ENCODE results near the gene ABCA2.
"Not testable (repeated sequence)": the region's sequence is repeated elsewhere in the genome, so short reads cannot be mapped to it uniquely, and the experiment has no call there.

The ABCA2 gene

GRCh38 chr9:137027369-137028262 lies at the start of gene ABCA2:
TSS of gene ABCA2 (minus strand) at chr9:137028237. CDS start at chr9:137028140, 97 bp downstream.
- DNase-seq = no peak

DNA sequence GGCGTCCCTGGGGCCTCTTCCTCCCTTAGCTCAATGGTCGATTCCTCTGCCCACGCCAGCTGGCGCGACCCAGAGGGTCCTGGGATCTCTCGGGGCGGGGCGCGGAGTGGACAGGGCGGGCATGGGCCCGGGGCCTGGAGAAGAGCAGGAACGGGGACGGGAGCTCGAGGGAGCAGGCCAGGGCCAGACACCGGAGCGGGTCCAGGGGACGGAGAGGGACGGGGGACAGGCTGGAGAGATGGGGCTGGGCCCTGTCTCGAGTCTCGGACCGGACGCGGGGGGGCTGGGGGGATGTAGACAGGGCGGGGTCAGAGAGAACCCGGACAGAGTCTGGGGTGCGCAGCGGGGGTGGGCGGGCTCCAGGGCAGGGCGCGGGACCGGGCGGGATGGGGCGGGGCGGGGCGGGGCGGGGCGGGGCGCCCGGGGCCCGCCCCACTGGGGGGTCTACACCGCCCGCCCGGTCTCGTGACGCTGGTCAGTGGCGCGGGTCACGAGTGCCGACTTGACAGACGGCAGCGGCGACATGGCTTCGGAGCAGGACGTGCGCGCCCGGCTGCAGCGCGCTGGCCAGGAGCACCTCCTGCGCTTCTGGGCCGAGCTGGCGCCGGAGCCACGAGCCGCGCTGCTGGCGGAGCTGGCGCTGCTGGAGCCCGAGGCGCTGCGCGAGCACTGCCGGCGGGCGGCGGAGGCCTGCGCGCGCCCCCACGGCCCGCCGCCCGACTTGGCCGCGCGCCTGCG lies 49.1 kb upstream of the ABCA2 start, which contains the start of gene UAP1L1:
Gene UAP1L1, plus strand, starts transcription at position 508 of the 738 bp plus-strand sequence. Its CDS starts 16 bp downstream, at position 524.
- DNase-seq = no peak

DNA sequence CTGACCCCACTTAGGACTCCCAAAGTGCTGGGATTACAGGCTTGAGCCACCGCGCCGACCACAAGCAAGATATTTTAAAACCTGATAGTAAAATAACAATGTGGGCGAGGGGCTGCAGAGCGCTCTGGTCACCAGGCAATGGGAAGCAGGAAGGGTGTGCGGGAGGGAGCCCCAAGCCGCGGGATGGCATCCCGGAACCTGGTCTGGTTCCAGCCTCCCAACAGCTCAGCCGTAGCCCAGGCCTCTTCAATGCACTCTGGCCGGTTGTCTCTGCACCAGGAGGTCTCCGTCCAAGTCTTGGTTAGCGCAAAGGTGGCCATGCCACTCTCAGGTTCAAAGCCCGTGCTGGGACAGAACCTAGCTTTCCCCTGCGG lies 48.6 kb upstream of the ABCA2 start:
- no peak for DNase-seq

DNA sequence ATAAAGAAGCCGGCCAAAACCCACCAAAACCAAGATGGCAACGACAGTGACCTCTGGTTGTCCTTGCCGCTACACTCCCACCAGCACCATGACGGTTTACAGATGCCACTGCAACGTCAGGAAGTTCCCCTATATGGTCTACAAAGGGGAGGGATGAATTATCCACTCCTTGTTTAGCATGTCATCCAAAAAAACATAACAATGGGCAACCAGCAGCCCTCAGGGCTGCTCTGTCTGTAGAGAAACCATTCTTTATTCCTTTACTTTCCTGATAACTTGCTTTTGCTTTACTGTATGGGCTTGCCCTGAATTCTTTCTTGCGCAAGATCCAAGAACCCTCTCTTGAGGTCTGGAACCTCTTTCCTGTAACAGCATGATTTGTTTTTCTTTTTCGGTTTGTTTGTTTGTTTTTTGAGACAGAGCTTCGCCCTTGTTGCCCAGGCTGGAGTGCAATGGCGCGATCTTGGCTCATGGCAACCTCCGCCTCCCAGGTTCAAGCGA lies 47.3 kb upstream of the ABCA2 start:
- no peak for DNase-seq

GRCh38 chr9:137074657-137075274 lies 46.7 kb upstream of the ABCA2 start:
- DNase-seq = no peak

DNA sequence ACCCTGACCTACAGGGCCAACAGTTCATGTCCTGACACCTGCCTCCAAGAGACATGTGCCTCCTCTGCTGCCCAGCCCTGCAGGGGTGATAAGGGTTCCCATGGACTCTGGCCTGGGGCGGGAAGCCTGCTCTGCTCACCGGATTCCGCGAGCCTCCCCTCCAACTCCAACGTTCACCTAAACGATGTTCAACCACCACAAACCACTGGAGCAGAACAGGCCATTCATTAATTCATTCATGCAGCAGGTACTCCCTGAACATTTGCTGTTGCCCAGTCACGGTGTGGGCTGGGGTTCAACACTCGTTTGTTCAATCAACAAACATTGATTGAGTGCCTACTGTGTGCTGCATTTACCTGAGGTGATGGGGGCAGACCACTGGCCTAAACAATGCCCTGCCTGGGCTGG lies 46.0 kb upstream of the ABCA2 start:
- DNase-seq = no peak

DNA sequence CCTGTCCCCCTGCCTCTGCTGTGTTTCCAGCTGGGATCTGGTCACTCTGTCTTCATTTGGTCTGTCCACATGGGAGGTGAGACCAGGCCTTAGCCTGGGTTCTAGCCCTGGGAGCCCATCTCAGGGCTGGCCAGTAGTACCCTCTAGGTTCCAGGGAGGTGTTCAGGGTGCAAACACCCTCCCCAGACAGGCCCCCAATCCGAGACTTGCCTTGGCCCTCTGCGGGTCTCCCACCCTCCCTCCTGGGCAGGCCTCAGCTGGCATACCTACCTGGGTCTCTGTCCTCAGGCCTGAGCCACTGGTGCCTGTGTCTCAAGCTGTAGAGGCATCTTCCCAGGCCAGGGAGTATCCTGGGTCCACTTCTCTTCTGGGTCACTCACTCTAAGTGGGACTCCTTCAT lies 43.2 kb upstream of the ABCA2 start:
- DNase-seq = no peak

- peak; percentile 29 for DNase-seq
Measured at GRCh38 chr9:137070906-137071275, 42.9 kb upstream of the ABCA2 start.

DNA sequence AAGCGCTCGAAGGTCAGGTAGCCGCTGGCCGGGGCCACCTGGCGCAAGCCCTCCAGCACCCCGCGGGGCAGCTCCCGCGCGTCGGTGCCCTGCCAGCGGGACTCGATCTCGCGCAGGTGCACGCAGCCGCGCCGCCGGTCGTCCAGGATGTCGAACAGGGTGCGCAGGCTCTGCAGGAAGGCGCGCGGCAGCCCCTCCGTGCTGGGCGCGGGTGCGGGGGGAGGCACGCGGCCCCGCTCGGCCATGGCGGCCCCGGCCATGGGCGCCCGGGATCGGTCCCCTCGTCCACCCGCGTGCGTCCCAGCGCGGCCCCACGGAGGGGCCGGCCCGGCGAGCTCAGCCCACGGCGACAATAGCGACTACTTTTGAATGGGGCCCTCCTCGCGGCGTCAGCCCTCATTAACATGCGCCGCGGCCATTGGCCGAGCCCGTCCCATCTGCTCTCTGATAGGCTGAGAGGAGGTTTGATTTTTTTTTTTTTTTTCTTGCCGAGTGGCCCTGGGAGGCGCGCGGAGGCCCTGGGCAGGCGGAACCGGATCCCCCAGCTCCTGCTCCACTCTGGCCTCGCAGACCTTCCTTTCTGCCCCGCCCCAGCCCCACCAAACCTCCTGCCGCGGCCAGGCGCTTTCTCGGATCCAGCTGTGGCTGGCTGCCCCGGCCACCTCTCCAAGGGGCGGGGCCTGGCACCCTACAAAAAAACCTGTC lies 42.3 kb upstream of the ABCA2 start, which contains the start of gene SAPCD2:
Gene SAPCD2, minus strand, starts transcription at position 357 of the 705 bp plus-strand sequence. Its CDS starts 97 bp downstream, at position 260.
- DNase-seq = peak; percentile 80

DNA sequence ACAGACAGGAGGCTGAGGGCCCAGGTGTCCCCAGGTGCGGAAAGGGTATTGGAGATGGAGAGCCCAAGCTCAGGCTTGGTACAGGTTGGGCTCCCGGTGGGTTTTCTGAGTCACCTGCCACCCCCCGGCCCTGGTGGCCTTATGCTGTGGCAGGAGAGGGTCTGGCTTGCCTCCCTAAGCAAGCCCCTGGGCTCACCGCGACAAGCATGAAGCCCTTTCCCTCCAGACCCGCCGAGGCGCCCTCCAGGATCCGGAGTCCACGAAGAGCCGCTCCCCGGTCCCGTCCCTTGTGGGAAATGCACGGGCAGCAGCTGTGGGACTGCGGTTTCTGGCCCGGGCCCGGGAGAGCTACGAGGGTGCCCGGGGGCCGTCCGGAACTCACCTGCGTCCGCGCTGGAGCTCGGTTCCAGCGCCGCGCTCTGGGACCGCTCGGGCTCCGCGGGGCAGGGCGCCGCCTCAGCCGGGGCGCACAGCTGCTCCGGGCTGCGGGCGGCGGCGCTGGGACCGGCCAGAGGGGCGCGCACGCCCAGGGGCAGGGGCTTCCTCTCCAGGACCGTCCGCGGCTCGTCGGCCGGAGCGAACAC lies 41.6 kb upstream of the ABCA2 start:
- no peak for DNase-seq

DNA sequence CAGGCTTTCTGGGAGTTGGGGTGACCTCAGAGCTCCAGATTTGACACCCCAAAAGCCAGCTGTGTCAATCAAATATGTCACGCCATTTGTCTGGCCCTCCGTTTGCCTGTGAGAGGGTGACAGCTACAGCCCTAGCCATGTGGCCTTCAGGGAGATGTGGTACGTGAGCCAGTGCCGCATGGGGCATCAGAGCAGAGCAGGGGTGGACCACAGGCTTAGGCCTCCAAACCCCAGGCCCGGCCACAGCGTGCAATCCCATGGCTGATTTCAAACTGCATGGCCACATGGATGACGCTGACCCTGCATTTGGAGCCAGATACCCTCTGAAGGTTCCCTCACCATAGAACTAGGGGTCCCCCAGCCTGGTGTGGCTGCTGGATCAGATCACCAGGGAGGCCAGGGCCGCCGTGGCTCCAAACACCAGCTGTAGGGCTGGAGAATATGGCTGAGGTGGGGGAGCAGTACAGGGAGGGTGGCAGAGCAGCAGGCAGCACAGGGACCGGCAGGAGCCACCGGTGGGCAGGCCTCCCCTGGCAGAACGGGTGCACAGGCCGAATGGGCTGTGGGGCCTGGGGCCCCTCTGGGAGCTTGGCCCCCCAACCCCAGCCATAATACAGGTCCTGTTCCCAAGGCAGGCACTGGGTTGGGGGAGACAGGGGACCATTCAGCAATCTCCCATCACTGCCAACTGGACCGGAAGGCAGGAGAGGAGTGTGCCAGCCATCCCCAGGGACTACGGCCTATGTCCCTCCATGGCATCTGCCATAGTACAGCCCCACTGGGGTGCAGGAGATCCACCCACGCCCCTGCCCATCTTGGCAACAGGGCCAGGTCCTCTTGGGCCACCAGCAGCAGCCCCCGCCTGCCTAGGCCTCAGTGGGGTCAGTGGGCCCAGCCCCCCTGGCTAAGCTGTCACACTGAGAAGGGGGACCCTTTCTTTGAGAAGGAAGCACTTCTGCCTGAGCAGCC lies 40.8 kb upstream of the ABCA2 start:
- DNase-seq = no peak

- peak; percentile 68 for DNase-seq
Measured at GRCh38 chr9:137067860-137068538, 40.0 kb upstream of the ABCA2 start.

DNA sequence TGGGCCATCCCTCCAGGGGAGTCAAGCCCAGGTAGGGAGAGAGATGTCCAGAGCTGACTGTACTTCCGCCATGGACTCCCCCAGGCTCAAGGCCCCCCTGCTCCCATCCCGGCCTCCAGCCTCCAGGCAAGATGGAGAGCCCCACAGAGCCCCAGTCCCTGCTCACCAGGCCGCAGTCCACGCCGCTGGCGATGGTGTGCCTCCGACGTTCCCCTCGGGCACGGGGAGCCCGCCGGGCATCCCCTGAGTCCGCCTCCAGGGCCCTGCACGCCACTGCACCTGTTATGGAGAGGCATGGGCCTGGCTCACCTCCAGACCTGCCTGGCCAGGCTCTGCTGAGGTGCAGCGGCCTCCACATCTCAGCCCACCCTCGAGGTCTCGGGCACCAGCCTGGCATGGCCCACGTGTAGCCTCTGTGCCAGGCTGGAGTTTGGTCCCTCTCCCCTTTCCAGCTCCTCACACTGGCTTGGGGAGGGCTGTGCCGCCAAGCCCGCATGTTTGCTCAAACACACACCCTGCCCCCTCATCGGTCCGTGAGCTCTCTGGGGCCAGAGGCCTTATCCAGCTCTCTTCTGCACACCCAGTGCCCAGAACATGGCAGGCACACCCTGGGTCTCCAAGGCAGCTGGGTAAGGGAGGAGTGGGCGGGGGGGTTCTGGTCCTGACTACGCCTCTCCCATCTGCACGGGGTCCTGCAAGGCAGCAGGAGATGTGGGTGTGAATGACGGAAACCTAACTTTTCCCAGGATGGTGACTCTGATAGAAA lies 38.2 kb upstream of the ABCA2 start:
- no peak for DNase-seq

GRCh38 chr9:137065336-137065967 lies 37.4 kb upstream of the ABCA2 start:
- no peak for DNase-seq

GRCh38 chr9:137064880-137065164 lies 36.8 kb upstream of the ABCA2 start:
- no peak for DNase-seq

DNA sequence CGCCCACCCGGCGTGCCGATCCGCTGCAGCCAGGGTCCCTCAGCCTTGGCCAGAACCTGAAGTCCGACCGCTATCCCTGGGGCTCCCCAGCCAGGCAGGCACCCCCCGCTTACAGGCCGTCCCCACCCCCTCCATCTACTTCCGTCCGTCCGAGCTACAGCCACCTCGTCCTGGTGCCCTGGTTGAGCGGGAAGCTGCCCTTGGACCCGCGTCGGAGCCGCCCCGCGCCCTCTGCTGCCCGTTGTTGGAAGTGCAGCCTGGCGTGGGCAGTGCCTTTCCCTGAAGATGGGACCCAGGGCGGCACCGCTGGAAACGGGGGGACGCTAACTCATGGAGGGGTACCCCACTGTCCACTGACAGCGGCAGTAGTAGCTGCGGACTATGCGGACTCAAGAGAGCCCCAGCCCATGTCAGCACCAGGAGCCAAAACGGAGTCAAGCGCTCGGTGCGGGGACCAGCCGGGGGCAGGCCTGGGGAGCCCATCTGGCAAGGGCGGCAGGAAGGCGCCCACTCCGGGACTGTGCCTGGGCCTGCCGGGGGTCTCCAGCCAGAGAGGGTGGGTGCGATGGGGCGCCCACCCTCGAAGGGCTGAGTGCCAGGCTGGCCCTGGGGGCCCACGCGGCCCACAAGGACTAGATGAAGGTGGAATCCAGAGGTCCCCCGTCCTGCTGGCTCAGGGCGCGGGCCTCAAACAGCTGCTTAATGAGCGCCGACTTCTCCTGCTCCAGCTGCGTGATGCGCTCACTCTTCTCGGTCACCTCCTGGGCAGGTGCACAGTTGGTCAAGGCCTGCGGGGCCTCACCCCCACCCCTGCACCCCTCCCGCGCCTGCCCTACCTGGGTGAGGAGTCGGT lies 36.2 kb upstream of the ABCA2 start:
- no peak for DNase-seq

DNA sequence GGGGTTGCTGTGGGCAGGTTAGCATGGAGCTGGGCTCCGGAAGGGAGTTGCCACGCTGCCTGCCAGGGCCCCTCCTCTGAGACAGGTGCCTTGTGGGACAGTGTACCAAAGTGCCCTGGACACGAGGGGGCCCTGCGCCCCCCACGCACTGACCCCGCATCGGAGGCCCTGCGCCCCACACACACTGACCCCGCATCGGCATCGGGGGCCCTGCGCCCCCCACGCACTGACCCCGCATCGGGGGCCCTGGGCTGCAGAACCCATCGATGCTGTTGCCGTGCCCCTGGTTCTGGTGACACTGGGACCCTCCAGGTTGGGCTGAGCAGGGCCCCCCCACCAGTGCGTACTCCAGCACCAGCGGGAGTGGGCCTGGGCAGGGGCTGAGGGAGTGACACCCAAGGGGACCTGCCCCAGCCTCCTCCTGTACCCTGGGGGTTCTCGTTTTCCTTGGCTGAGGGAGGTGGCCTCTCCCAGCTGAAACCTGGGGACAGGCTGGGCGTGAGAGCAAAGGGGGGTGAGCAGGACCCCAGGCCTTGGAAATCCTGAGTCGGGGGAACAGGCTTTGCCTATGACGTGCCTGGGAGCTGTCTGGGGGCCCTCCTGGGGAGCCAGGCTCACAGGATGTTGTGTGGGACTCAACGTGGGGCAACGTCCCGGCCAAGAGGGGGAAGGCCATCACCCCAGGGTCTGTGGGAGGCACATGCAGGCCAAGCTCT lies 35.4 kb upstream of the ABCA2 start:
- no peak for DNase-seq

GRCh38 chr9:137062798-137063197 lies 34.8 kb upstream of the ABCA2 start:
- DNase-seq = not testable (repeated sequence)

Measured in NCI-H526 treated with DMSO at 0.1 percent for 48 hours (cell line).